Activated CD8-positive, alpha-beta memory T cell treated with anti-CD3 and anti-CD28 coated beads for 36 hours (primary cell): ENCODE measurements around the gene IRF2BP2. TPM values are rescaled to one million over a fixed set of nuclear protein-coding genes. Genes with fewer than 3 reads are reported as not detected.

Experiments used
- CTCF ChIA-PET: fragments of 350-600 bp; sonication (Branson Sonifier 250); formaldehyde crosslinking; loops from one replicate; lab custom pipeline; 2021; ENCODE audit warnings: antibody characterized with exemption; lab: Charles Lee
- POLR2A ChIA-PET: fragments of 350-600 bp; sonication (Branson Sonifier 250); formaldehyde crosslinking; loops from one replicate; lab custom pipeline; 2021; ENCODE audit warnings: antibody characterized with exemption; lab: Charles Lee
- total RNA-seq, 2 experiments: library from RNA; stranded (reverse); gene quantifications; one replicate each; pipeline ENCODE4 v1.2.3, GENCODE V29; 2021

Gene IRF2BP2
- 10 to 100 TPM; 87.4 to 90.5 TPM for total RNA-seq

- ChIA-PET POLR2A (interaction anchor here (0.6 to 5.6 kb wide), 11 partner anchors 9 to 405 kb away, joined by 3 to 65 read pairs (median 3); no protein-coding TSS in a partner anchor), CTCF (interaction anchor here (0.6 to 0.9 kb wide), 2 partner anchors 111 to 114 kb away, joined by 3 to 4 read pairs; no protein-coding TSS in a partner anchor)
Observed at GRCh38 chr1:234610061-234610665, at the start of gene IRF2BP2. Gene IRF2BP2 (minus strand): TSS chr1:234610178. CDS start chr1:234609494, 684 bp downstream.

GRCh38 chr1:234659538-234659937 is 49.6 kb upstream of the IRF2BP2 start:
- ChIA-PET POLR2A (no interaction called here), CTCF (no interaction called here)

- ChIA-PET CTCF (no interaction called here), POLR2A (no interaction called here)
Observed at GRCh38 chr1:234658138-234658537, 48.2 kb upstream of the IRF2BP2 start.

- CTCF ChIA-PET, result interaction anchor here (1.5 kb wide), 1 partner anchor 11 kb away, joined by 3 read pairs; no protein-coding TSS in a partner anchor
- POLR2A ChIA-PET, result no interaction called here
Observed at GRCh38 chr1:234656944-234657654, 47.1 kb upstream of the IRF2BP2 start.

GRCh38 chr1:234656070-234656895 is 46.3 kb upstream of the IRF2BP2 start:
- ChIA-PET CTCF (interaction anchor here (1.5 kb wide), 1 partner anchor 12 kb away, joined by 3 read pairs; no protein-coding TSS in a partner anchor), POLR2A (no interaction called here)

GRCh38 chr1:234655328-234656069 is 45.5 kb upstream of the IRF2BP2 start:
- ChIA-PET POLR2A (no interaction called here), CTCF (no interaction called here)

GRCh38 chr1:234654002-234654733 is 44.2 kb upstream of the IRF2BP2 start:
- ChIA-PET POLR2A (no interaction called here), CTCF (no interaction called here)

- POLR2A ChIA-PET, result no interaction called here
- CTCF ChIA-PET, result no interaction called here
Observed at GRCh38 chr1:234649432-234650081, 39.6 kb upstream of the IRF2BP2 start.

GRCh38 chr1:234647758-234648157 is 37.8 kb upstream of the IRF2BP2 start:
- ChIA-PET CTCF (no interaction called here), POLR2A (no interaction called here)

GRCh38 chr1:234647245-234647644 is 37.3 kb upstream of the IRF2BP2 start:
- CTCF ChIA-PET, result no interaction called here
- POLR2A ChIA-PET, result no interaction called here

- ChIA-PET CTCF (no interaction called here), POLR2A (no interaction called here)
Observed at GRCh38 chr1:234645964-234646363, 36.0 kb upstream of the IRF2BP2 start.

GRCh38 chr1:234645474-234645953 is 35.5 kb upstream of the IRF2BP2 start:
- ChIA-PET POLR2A (no interaction called here), CTCF (no interaction called here)

- CTCF ChIA-PET, result no interaction called here
- POLR2A ChIA-PET, result no interaction called here
Observed at GRCh38 chr1:234644928-234645327, 35.0 kb upstream of the IRF2BP2 start.

- ChIA-PET POLR2A (no interaction called here), CTCF (no interaction called here)
Observed at GRCh38 chr1:234643850-234644134, 33.8 kb upstream of the IRF2BP2 start.

- ChIA-PET POLR2A (no interaction called here), CTCF (no interaction called here)
Observed at GRCh38 chr1:234643111-234643849, 33.3 kb upstream of the IRF2BP2 start.

- CTCF ChIA-PET, result no interaction called here
- POLR2A ChIA-PET, result no interaction called here
Observed at GRCh38 chr1:234642428-234642827, 32.5 kb upstream of the IRF2BP2 start.

GRCh38 chr1:234639961-234640360 is 30.0 kb upstream of the IRF2BP2 start:
- ChIA-PET POLR2A (no interaction called here), CTCF (no interaction called here)
